ENCODE results near the gene CAPG. TPM values are rescaled to one million over a fixed set of nuclear protein-coding genes. Genes with fewer than 3 reads are reported as not detected.

CAPG gene
- total RNA-seq, 6 donors from 2014 or later = 169 to 611 (median 375) TPM

DNA sequence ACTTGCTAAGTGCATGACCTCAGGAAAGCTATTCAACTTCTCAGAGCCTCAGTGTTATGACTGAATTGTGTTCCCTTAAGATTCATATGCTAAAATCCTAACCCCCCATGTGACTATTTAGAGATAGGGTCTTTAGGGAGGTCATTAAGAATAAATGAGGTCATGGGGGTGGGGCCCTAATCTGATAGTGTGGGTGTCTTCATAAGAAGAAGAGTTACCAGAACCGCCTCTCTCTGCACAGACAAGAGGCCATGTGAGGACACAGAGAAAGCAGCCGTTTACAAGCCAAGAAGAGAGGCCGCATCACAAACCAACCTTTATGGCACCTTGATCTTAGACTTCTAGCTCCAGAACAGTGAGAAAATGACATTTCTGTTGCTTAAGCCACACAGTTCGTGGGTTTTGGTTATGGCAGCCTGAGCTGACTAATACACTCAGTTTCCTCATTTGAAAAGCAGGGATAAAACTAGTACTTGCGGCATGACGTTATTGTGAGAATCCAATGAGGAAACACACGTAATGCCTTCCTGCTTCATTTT, 18.2 kb upstream of the CAPG start:
- Histone ChIP-seq H3K9me3 (no peaks in the 10 kb centered on the region), H3K4me1 (peaks cover 1 to 6% (median 4%) of the 10 kb centered on the region in 4 donors), H3K27me3 (no peaks in the 10 kb centered on the region), H3K36me3 (no peaks in the 10 kb centered on the region), H3K27ac (peak overlapping the region in 1 of 4 donors; percentile 30), H3K4me3 (no peak overlapping the region)
- no peak for TF ChIP-seq EP300 (IDR thresholded peaks at IDR 0.05)
- TF ChIP-seq, protein P1, sequence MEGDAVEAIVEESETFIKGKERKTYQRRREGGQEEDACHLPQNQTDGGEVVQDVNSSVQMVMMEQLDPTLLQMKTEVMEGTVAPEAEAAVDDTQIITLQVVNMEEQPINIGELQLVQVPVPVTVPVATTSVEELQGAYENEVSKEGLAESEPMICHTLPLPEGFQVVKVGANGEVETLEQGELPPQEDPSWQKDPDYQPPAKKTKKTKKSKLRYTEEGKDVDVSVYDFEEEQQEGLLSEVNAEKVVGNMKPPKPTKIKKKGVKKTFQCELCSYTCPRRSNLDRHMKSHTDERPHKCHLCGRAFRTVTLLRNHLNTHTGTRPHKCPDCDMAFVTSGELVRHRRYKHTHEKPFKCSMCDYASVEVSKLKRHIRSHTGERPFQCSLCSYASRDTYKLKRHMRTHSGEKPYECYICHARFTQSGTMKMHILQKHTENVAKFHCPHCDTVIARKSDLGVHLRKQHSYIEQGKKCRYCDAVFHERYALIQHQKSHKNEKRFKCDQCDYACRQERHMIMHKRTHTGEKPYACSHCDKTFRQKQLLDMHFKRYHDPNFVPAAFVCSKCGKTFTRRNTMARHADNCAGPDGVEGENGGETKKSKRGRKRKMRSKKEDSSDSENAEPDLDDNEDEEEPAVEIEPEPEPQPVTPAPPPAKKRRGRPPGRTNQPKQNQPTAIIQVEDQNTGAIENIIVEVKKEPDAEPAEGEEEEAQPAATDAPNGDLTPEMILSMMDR (IDR thresholded peaks at IDR 0.05) = no peak
- TF ChIP-seq POLR2A (IDR thresholded peaks at IDR 0.05) = no peak
- no peak for TF ChIP-seq POLR2AphosphoS5 (IDR thresholded peaks at IDR 0.05)
- ATAC-seq (ENCODE audit: low FRiP score in 2 of 2) (peak in 1 of 2 donors; percentile 46), DNase-seq (no peak)
- whole genome bisulfite sequencing, 2 donors = 69 to 80% methylated on average over 7 of the region's 7 CpGs

DNA sequence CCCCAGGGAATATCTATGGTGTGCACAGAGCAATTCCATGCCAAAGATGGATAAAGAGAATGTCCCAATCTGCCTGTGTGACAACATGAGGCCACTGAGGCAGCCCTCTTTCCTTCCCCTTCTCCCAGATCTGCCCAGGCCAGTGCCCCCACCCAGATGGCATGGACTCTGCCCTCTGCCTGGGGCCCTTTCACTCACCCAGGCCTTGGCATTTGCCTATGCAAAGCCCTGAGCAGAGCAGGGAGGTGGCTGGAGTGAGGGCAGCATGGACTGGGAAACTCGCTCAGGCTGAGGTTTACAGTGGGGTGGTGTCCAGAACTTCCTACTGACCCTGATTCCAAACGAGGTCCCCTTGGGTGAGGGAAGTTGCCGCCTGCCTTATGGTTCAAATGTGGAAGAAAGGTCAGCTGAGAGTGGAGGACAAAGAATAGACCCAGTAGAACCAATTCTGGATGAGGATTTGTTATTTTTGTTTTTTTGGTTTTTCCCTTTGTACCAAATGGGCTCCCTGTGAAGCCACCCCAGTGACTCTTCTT, 17.2 kb upstream of the CAPG start:
- Histone ChIP-seq H3K27me3 (no peaks in the 10 kb centered on the region), H3K9me3 (no peaks in the 10 kb centered on the region), H3K27ac (peak overlapping the region in 1 of 4 donors; percentile 22), H3K36me3 (no peaks in the 10 kb centered on the region), H3K4me3 (no peak overlapping the region), H3K4me1 (no peaks in the 10 kb centered on the region)
- 37 to 74% methylated on average over 2 to 3 of the region's 3 CpGs for WGBS, 2 donors
- no peak for DNase-seq
- no peak for ATAC-seq (ENCODE audit: low FRiP score in 2 of 2)
- TF ChIP-seq EP300 (IDR thresholded peaks at IDR 0.05) (no peak), POLR2AphosphoS5 (IDR thresholded peaks at IDR 0.05) (no peak), POLR2A (IDR thresholded peaks at IDR 0.05) (no peak)
- TF ChIP-seq, protein P1 (IDR thresholded peaks at IDR 0.05) = no peak

DNA sequence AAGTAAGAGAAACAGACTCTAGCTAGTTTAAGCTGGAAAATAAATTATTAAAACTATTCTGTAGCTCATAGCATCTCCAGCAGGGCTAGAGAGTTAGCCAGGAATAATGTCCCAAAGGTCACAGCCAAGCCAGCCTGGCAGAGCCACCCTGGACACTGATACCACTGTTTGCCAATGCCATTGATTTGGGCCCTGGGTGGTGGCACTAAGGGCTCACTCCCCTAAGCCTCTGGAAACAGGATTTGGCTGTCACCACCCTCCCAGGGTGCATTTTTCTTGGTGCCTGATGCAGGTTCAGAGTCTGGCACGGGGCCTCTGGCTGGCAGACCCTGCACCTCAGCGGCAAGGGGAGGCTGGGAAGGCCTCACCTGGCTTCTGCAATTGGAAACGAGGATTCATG, 15.4 kb upstream of the CAPG start:
- Histone ChIP-seq H3K9me3 (no peaks in the 10 kb centered on the region), H3K27ac (no peak overlapping the region), H3K4me3 (no peak overlapping the region), H3K27me3 (no peaks in the 10 kb centered on the region), H3K4me1 (peaks cover 6 to 17% (median 10%) of the 10 kb centered on the region in 4 donors), H3K36me3 (no peaks in the 10 kb centered on the region)
- no peak for ATAC-seq (ENCODE audit: low FRiP score in 2 of 2)
- TF ChIP-seq, protein P1 (IDR thresholded peaks at IDR 0.05) = no peak
- no peak for TF ChIP-seq POLR2A (IDR thresholded peaks at IDR 0.05)
- no peak for TF ChIP-seq EP300 (IDR thresholded peaks at IDR 0.05)
- no peak for TF ChIP-seq POLR2AphosphoS5 (IDR thresholded peaks at IDR 0.05)
- WGBS, 2 donors = 90 to 96% methylated on average over 2 to 3 of the region's 3 CpGs
- DNase-seq = no peak

DNA sequence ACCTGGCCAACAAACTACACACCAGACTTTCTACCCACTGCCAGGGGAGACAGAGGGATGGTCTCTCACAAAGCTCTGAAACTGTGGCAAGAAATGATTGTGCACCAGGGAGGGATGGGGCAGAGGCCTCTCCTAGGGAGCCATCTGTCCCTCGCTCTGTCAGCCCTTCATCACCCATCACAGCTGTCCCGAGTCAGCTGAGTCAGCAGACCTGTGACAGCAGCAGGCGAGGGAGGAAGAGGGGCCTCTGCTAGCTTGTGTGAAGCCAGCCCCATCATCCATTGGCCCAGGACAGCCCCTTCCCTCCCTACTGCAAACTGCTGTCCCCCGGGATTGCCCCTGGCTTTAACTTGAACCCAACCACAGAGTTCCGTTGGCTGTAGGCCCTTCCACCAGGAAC, 13.4 kb upstream of the CAPG start:
- DNase-seq = no peak
- ATAC-seq (ENCODE audit: low FRiP score in 2 of 2) = no peak
- H3K9me3 ChIP-seq = no peaks in the 10 kb centered on the region
- no peaks in the 10 kb centered on the region for H3K36me3 ChIP-seq
- peak overlapping the region in 1 of 4 donors; percentile 12 for H3K27ac ChIP-seq
- TF ChIP-seq POLR2A (IDR thresholded peaks at IDR 0.05) (no peak), POLR2AphosphoS5 (IDR thresholded peaks at IDR 0.05) (no peak), EP300 (IDR thresholded peaks at IDR 0.05) (no peak)
- TF ChIP-seq, protein P1 (IDR thresholded peaks at IDR 0.05) = no peak
- WGBS, 2 donors = 74 to 96% methylated on average over 4 to 5 of the region's 5 CpGs
- H3K4me3 ChIP-seq = no peak overlapping the region
- no peaks in the 10 kb centered on the region for H3K27me3 ChIP-seq
- peaks cover 25 to 35% (median 28%) of the 10 kb centered on the region in 4 donors for H3K4me1 ChIP-seq

DNA sequence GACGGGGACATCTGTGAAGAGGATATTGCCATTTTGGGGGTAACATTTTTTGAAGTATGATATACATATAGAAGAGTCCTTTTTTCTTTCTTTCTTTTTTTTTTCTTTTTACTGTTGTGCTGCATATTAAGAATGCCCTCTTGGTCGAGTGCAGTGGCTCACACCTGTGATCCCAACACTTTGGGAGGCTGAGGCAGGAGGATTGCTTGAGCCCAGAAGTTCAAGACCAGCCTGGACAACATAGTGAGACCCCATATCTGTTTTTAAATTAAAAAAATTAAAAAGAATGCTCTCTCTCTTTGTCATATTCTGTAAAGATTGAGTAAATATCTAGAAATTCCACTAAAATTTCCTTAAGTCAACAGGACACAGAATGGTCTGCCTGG, 11.9 kb upstream of the CAPG start:
- Histone ChIP-seq H3K4me3 (no peak overlapping the region), H3K27me3 (no peaks in the 10 kb centered on the region), H3K4me1 (peaks cover 28 to 41% (median 35%) of the 10 kb centered on the region in 4 donors), H3K27ac (peak overlapping the region; percentile 39 to 99 (median 98)), H3K9me3 (no peaks in the 10 kb centered on the region), H3K36me3 (no peaks in the 10 kb centered on the region)
- ATAC-seq (ENCODE audit: low FRiP score in 2 of 2) = no peak
- no peak for DNase-seq
- WGBS, 2 donors = 83 to 85% methylated on average over 2 of the region's 2 CpGs
- TF ChIP-seq POLR2A (IDR thresholded peaks at IDR 0.05) = no peak
- no peak for TF ChIP-seq POLR2AphosphoS5 (IDR thresholded peaks at IDR 0.05)
- TF ChIP-seq, protein P1 (IDR thresholded peaks at IDR 0.05) = no peak
- TF ChIP-seq EP300 (IDR thresholded peaks at IDR 0.05) = no peak

All from upper lobe of left lung (tissue), 6 donors.